ENCODE data around the gene PCDH10. TPM values are rescaled to one million over a fixed set of nuclear protein-coding genes. Genes with fewer than 3 reads are reported as not detected.

Gene PCDH10
- total RNA-seq, 4 donors from 2014 or later = under 0.01 TPM; not detected in 3

- TF ChIP-seq CTCF (IDR thresholded peaks at IDR 0.05; ENCODE audit: low read depth) = no peak
Measured at GRCh38 chr4:133146574-133147241, 2.4 kb upstream of the PCDH10 start.

GRCh38 chr4:133147286-133147821 is 1.7 kb upstream of the PCDH10 start:
- no peak for TF ChIP-seq CTCF (IDR thresholded peaks at IDR 0.05; ENCODE audit: low read depth)

DNA sequence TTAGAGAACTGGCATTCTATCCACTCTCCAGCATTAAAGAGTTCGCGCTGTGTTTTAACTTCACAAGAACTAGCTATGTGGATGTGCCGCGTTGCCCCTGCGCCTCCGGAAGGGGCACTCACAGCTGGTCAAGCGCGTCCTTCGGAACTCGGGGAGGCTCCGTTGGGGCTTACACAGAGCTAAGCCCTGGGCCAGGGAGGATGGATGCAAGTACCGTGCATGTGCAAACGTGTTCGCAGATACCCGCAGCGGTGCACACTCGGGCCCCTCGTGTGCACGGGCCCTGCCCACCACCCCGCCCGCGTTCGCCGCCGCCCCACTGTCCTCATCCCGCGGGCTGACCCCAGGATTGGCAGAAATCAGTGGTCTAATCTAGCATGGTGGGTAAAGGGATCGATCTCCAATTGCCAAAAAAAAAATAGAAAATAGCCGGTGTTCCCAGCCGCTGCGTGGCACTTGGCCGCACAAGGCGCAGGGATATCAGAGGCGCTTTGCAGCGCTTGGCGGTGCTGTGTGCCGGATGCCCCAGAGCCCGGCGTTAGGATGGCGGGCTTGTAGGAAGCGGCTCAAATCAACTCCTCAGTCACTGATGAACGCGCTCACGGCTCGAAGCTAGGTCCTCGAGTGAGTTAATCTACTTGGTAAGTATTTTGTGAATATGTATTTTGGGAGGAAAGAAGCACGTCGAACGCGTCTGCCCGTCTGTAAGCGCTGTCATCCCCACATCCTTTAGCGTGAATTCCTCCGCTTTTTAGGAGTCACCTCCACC is 989 bp upstream of the PCDH10 start:
- TF ChIP-seq CTCF (IDR thresholded peaks at IDR 0.05; ENCODE audit: low read depth) = no peak

DNA sequence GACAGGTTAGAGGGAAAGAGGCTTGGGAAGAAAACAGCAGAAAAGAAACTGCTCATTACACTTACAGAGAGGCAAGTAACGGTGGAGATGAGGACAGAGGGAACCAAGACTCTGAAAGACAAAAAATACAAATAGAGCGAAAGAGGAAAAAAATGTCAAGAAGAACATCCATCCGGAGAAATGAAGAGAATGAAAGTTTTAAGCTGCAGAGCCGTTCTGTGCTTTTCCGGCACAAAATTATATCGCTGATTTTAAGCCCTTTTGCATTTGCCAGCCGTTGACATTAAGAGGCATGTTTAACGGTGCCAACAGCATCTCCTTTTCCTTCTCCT is 236 bp downstream of the PCDH10 start:
- no peak for TF ChIP-seq CTCF (IDR thresholded peaks at IDR 0.05; ENCODE audit: low read depth)

DNA sequence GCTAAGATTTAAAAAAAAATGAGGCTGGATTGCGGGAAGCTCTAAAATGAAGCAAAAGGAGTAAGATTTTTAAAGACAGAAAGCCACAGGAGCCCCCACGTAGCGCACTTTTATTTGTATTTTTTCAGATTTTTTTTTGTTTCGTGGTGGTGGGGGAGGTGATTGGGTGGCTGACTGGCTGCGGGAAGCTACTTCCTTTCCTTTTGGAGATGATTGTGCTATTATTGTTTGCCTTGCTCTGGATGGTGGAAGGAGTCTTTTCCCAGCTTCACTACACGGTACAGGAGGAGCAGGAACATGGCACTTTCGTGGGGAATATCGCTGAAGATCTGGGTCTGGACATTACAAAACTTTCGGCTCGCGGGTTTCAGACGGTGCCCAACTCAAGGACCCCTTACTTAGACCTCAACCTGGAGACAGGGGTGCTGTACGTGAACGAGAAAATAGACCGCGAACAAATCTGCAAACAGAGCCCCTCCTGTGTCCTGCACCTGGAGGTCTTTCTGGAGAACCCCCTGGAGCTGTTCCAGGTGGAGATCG is 908 bp downstream of the PCDH10 start:
- TF ChIP-seq CTCF (IDR thresholded peaks at IDR 0.05; ENCODE audit: low read depth) = no peak

- no peak for TF ChIP-seq CTCF (IDR thresholded peaks at IDR 0.05; ENCODE audit: low read depth)
Measured at GRCh38 chr4:133150486-133151340, 1.6 kb downstream of the PCDH10 start.

Measured in subcutaneous adipose tissue (tissue), 4 donors.